Kidney epithelial cell (primary cell): Measurements from ENCODE around the gene ADAMTSL1. TPM values are rescaled to one million over a fixed set of nuclear protein-coding genes. Genes with fewer than 3 reads are reported as not detected.

Experiments
- DNase-seq: peaks from one replicate; pipeline ENCODE4 v3.0.0-alpha.2; 2010; ENCODE audit warnings: low read depth
- H3K27me3 ChIP-seq: 2 replicates; pipeline ENCODE4 v1.6.0; 2011; ENCODE audit warnings: low read length; ENCODE audit not compliant: control insufficient read depth, insufficient read depth
- H3K36me3 ChIP-seq: 2 replicates; pipeline ENCODE4 v1.5.1; 2011; ENCODE audit warnings: low read length; ENCODE audit not compliant: control insufficient read depth, insufficient read depth
- H3K4me3 ChIP-seq: 2 replicates; pipeline ENCODE4 v1.5.1; 2011; ENCODE audit warnings: low read depth, mild to moderate bottlenecking, control low read depth, low read length
- CTCF ChIP-seq: IDR thresholded peaks from 2 replicates; pipeline ENCODE4 v1.5.1; 2011; ENCODE audit warnings: mild to moderate bottlenecking, moderate library complexity, low read length, control low read depth, inconsistent platforms; ENCODE audit not compliant: insufficient read depth, poor library complexity, severe bottlenecking
- total RNA-seq: library from RNA; depleted of rRNA; stranded (reverse); fragments of >200 nt; gene quantifications from 2 replicates; pipeline ENCODE4 v1.2.3, GENCODE V29; 2015

Gene ADAMTSL1
- total RNA-seq, 1 donor from 2014 or later: 0.08 TPM

DNA sequence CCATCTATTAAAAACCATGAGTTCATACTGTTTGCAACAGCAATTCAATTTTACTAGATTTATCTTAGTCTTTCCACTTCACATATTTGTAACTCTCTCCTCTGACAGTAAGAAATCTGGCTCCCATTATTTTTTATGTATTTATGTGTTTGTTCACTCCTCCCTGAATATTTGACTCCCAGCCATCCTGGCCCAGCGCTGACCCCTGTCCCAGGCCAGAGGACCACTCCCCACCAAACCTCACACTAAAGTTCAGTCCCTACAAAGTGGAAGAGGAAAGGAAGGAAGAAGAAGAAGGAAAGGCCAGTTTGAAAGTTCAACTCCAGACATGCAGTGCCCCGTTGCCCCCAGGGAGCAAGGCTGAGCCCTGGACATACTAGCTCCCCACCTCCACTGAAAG is 271.8 kb downstream of the ADAMTSL1 start:
- H3K4me3 ChIP-seq: no peak overlapping the region
- no peaks in the 10 kb centered on the region for H3K27me3 ChIP-seq
- no peak for TF ChIP-seq CTCF
- H3K36me3 ChIP-seq: no peaks in the 10 kb centered on the region
- no peak for DNase-seq

DNA sequence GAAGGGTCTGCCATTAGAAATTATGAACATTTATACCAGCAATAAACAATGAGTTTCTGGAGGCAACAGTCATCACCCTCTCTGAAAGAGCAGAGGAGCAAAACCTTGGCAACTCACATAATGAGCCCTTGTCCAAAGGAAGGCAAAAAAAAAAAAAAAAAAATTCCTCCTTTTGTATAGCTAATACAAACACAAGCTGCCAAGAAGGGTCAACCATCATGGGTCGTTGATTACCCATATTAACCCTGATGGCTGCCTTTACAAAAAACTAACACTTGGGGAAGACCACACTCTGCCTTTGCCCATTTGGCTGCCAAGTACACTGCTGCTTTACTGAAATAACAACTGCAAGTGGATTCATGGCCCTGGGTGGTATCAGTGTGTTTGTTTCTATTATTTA is 272.7 kb downstream of the ADAMTSL1 start:
- Histone ChIP-seq H3K4me3 (no peak overlapping the region), H3K36me3 (no peaks in the 10 kb centered on the region), H3K27me3 (no peaks in the 10 kb centered on the region)
- TF ChIP-seq CTCF: no peak
- DNase-seq: no peak

- no peaks in the 10 kb centered on the region for H3K27me3 ChIP-seq
- H3K4me3 ChIP-seq: no peak overlapping the region
- no peak for TF ChIP-seq CTCF
- no peaks in the 10 kb centered on the region for H3K36me3 ChIP-seq
- DNase-seq: no peak
These were observed 273.6 kb downstream of the ADAMTSL1 start for GRCh38 chr9:18747595-18747994.

DNA sequence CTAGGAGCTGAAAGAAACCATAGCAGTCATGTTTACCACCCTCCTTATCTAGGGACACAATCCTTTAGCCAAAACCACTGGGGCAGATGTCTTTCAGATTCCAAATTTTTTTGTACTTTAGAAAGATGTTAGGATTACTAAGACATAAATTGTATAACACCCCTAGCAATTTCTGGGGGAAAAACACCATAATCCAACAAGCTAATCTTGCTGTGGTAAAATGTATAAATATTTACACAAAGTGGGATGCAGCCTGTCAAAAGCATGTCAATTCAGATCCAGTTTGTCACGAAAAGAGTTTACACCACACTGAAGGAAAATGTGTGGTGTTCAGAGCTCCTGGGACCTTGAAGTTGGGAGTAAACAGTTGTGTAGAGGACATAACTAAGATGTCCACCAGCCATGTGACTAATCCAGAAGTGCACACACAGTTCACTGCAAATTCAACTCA is 274.3 kb downstream of the ADAMTSL1 start:
- H3K27me3 ChIP-seq: no peaks in the 10 kb centered on the region
- H3K4me3 ChIP-seq: no peak overlapping the region
- DNase-seq: no peak
- TF ChIP-seq CTCF: no peak
- no peaks in the 10 kb centered on the region for H3K36me3 ChIP-seq

GRCh38 chr9:18749711-18750110 is 275.8 kb downstream of the ADAMTSL1 start:
- no peak for TF ChIP-seq CTCF
- Histone ChIP-seq H3K4me3 (no peak overlapping the region), H3K27me3 (no peaks in the 10 kb centered on the region), H3K36me3 (no peaks in the 10 kb centered on the region)
- DNase-seq: no peak

GRCh38 chr9:18753904-18754303 is 280.0 kb downstream of the ADAMTSL1 start:
- H3K27me3 ChIP-seq: no peaks in the 10 kb centered on the region
- no peak for DNase-seq
- no peak overlapping the region for H3K4me3 ChIP-seq
- H3K36me3 ChIP-seq: no peaks in the 10 kb centered on the region
- no peak for TF ChIP-seq CTCF
